GM23338 (cell line): Measurements from ENCODE around the gene RAB20. TPM values are rescaled to one million over a fixed set of nuclear protein-coding genes. Genes with fewer than 3 reads are reported as not detected.

Source experiments
- ATAC-seq: fragments of 200-7000 bp; cut with Tn5 transposase; 3 replicates; pipeline ENCODE4 v1.9.1; 2020
- DNase-seq: peaks from one replicate; pipeline ENCODE4 v3.0.0-alpha.2; 2015; ENCODE audit warnings: low spot score
- H2AFZ ChIP-seq: fragments of 200-600 bp; sonication (generic); 2 replicates; pipeline ENCODE4 v1.8.0; 2016; ENCODE audit warnings: antibody characterized with exemption, mild to moderate bottlenecking, moderate library complexity
- H3F3A ChIP-seq: fragments of 200-600 bp; sonication (generic); replicated peaks from 2 replicates; pipeline ENCODE4 v1.8.0; 2017; ENCODE audit warnings: antibody characterized with exemption, mixed run types, low read depth
- H3K27ac ChIP-seq: fragments of 200-600 bp; sonication (generic); 2 replicates; pipeline ENCODE4 v1.6.1; 2016; ENCODE audit warnings: low read depth
- H3K27me3 ChIP-seq: fragments of 200-600 bp; sonication (generic); 2 replicates; pipeline ENCODE4 v1.8.0; 2016; ENCODE audit warnings: mild to moderate bottlenecking, mixed run types, moderate library complexity; ENCODE audit not compliant: insufficient read depth
- H3K36me3 ChIP-seq: fragments of 200-600 bp; sonication (generic); 2 replicates; pipeline ENCODE4 v1.8.0; 2016; ENCODE audit warnings: mild to moderate bottlenecking; ENCODE audit not compliant: insufficient read depth
- H3K4me1 ChIP-seq: fragments of 200-600 bp; sonication (generic); 2 replicates; pipeline ENCODE4 v1.8.0; 2016; ENCODE audit warnings: mild to moderate bottlenecking, moderate library complexity; ENCODE audit not compliant: insufficient read depth
- H3K4me2 ChIP-seq: fragments of 200-600 bp; sonication (generic); 2 replicates; pipeline ENCODE4 v1.7.1; 2017; ENCODE audit warnings: mixed run types
- H3K4me3 ChIP-seq: fragments of 200-600 bp; sonication (generic); 2 replicates; pipeline ENCODE4 v1.6.1; 2016; ENCODE audit warnings: mixed run types
- H3K79me2 ChIP-seq: fragments of 200-600 bp; sonication (generic); replicated peaks from 2 replicates; pipeline ENCODE4 v1.8.0; 2017; ENCODE audit warnings: mild to moderate bottlenecking; ENCODE audit not compliant: insufficient read depth
- H3K9me2 ChIP-seq: fragments of 200-600 bp; sonication (generic); 2 replicates; pipeline ENCODE4 v1.8.0; 2017; ENCODE audit not compliant: insufficient read depth
- H4K20me1 ChIP-seq: fragments of 200-600 bp; sonication (generic); replicated peaks from 2 replicates; pipeline ENCODE4 v1.8.0; 2017; ENCODE audit warnings: mild to moderate bottlenecking; ENCODE audit not compliant: insufficient read depth
- H3K27ac Mint-ChIP-seq: 2 replicates; pipeline ENCODE4 v1.8.0; 2020; ENCODE audit warnings: inconsistent platforms, mild to moderate bottlenecking, moderate library complexity, mixed read lengths
- H3K27me3 Mint-ChIP-seq: 3 replicates; pipeline ENCODE4 v1.8.0; 2022; ENCODE audit warnings: low read depth, mild to moderate bottlenecking, moderate library complexity, mixed read lengths, inconsistent platforms; ENCODE audit not compliant: insufficient read depth, poor library complexity
- H3K36me3 Mint-ChIP-seq: 3 replicates; pipeline ENCODE4 v1.8.0; 2021; ENCODE audit warnings: low read depth, mild to moderate bottlenecking, inconsistent platforms, moderate library complexity, mixed read lengths
- H3K4me1 Mint-ChIP-seq: 3 replicates; pipeline ENCODE4 v1.8.0; 2020; ENCODE audit warnings: mild to moderate bottlenecking, inconsistent platforms, mixed read lengths
- H3K4me3 Mint-ChIP-seq: 3 replicates; pipeline ENCODE4 v1.8.0; 2021; ENCODE audit warnings: moderate library complexity, mild to moderate bottlenecking, inconsistent platforms, mixed read lengths
- H3K9me3 Mint-ChIP-seq: 3 replicates; pipeline ENCODE4 v1.8.0; 2020; ENCODE audit warnings: moderate library complexity, mild to moderate bottlenecking, inconsistent platforms, mixed read lengths
- CTCF ChIP-seq, 2 experiments: fragments of 200-600 bp in 1 of 2; sonication (generic) in 1 of 2; conservative IDR thresholded peaks; 2 replicates each; pipeline versions ENCODE4 v1.5.1 to v1.6.1; 2016 to 2017; ENCODE audit warnings: antibody characterized with exemption in 2 of 2, low read depth in 2 of 2, mild to moderate bottlenecking in 2 of 2, moderate library complexity in 1 of 2
- JUNB ChIP-seq: IDR thresholded peaks from one replicate; pipeline ENCODE4 v1.6.1; 2016; ENCODE audit warnings: antibody characterized with exemption; ENCODE audit not compliant: unreplicated experiment
- POLR2AphosphoS5 ChIP-seq: IDR thresholded peaks from 2 replicates; pipeline ENCODE4 v1.6.1; 2016; ENCODE audit warnings: antibody characterized with exemption, low read depth
- STAT1 ChIP-seq: IDR thresholded peaks from one replicate; pipeline ENCODE4 v1.6.1; 2016; ENCODE audit warnings: antibody characterized with exemption; ENCODE audit not compliant: unreplicated experiment
- ZNF114 ChIP-seq: fragments of 250-450 bp; sonication (Bioruptor Pico); IDR thresholded peaks from 2 replicates; pipeline ENCODE4 v1.5.0; 2020; ENCODE audit warnings: mild to moderate bottlenecking, moderate library complexity
- ZNF331 ChIP-seq: fragments of 250-450 bp; sonication (Bioruptor Pico); IDR thresholded peaks from 2 replicates; pipeline ENCODE4 v1.5.0; 2020; ENCODE audit warnings: low read depth, mild to moderate bottlenecking, moderate library complexity
- polyA plus RNA-seq: library from polyadenylated mRNA; unstranded; fragments of >200 nt; fragmentation: Nextera tagmentation; extraction: Ambion mirVana; gene quantifications from 2 replicates; pipeline ENCODE4 v1.2.1, GENCODE V29; 2016
- total RNA-seq: library from RNA; depleted of rRNA; stranded (reverse); fragments of >200 nt; shearing (Covaris generic); gene quantifications from 2 replicates; pipeline ENCODE4 v1.2.3, GENCODE V29; 2014

Gene RAB20
- total and polyA plus RNA-seq, 2 experiments from 2014 or later: 12.3 to 26.6 TPM

- no peak for TF ChIP-seq CTCF (conservative IDR thresholded peaks at IDR 0.05; ENCODE audit: low read depth in 2 of 2)
- TF ChIP-seq ZNF114 (CRISPR knock-in tag): no peak
- no peak for TF ChIP-seq STAT1
- no peak for TF ChIP-seq JUNB
- TF ChIP-seq ZNF331: no peak
Observed at GRCh38 chr13:110562696-110563462, 1.4 kb upstream of the RAB20 start (continued).

- H3K4me3 ChIP-seq: peak overlapping the region; percentile 87
Observed at GRCh38 chr13:110562036-110562597, 595 bp upstream of the RAB20 start.

More at GRCh38 chr13:110562036-110562597, 595 bp upstream of the RAB20 start:
- peak overlapping the region; percentile 86 for H3K4me3 Mint-ChIP-seq
- H3K27ac Mint-ChIP-seq: no peak overlapping the region
- Histone ChIP-seq H3K4me2 (peak overlapping the region; percentile 96), H3K9me2 (no peaks in the 10 kb centered on the region), H3K27ac (peak overlapping the region; percentile 88; the same call in 1 of the 2 replicates), H3F3A (peaks cover 22% of the 10 kb centered on the region; the same call in 1 of the 2 replicates), H2AFZ (peak overlapping the region; percentile 93; the same call in 1 of the 2 replicates), H3K36me3 (no peaks in the 10 kb centered on the region), H3K79me2 (peaks cover 31% of the 10 kb centered on the region), H3K4me1 (peaks cover 26% of the 10 kb centered on the region), H3K27me3 (no peaks in the 10 kb centered on the region), H4K20me1 (no peaks in the 10 kb centered on the region; the same call in 1 of the 2 replicates)
- peaks cover 5% of the 10 kb centered on the region for H3K36me3 Mint-ChIP-seq
- no peaks in the 10 kb centered on the region; the same call in 2 of the 3 replicates for H3K9me3 Mint-ChIP-seq
- TF ChIP-seq CTCF (conservative IDR thresholded peaks at IDR 0.05; ENCODE audit: low read depth in 2 of 2): 0 out of 4 replicates have a peak, but pooled peaks of 1 of the 2 experiments have one; percentile 2
- no peak for TF ChIP-seq POLR2AphosphoS5
- peak; percentile 43 for DNase-seq
- peaks cover 52% of the 10 kb centered on the region for H3K4me1 Mint-ChIP-seq
- H3K27me3 Mint-ChIP-seq: peaks cover 34% of the 10 kb centered on the region
- no peak for ATAC-seq
